Measurements from ENCODE around the gene GNG2.
A peak's percentile ranks its signal among the peaks of the same experiment; 100 is the strongest.

The GNG2 gene

DNA sequence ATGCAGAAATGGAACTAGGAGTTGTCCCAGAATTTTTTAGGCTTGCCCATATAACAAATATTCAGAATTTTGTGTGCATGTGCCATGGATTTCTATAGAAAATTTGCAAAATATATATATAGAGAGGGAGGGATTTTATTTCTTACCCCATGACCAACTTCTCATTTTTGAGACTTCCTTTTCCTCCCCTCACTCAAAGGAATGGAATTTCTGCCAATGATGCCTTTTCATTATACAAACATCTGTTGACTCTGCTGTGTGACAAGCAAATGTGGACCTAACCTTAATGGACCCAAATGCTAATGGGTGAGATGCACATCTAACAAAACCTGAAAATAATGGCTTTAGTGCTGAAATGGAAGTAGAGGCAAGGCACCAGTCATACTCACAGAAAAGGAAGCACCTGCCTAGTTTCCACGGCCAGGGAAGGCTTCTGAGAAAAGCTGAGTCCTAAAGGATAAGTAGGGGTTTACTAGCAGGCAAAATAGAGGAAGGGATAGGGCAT is 3.6 kb upstream of the GNG2 start:
- DNase-seq = no peak
- no peak overlapping the region for H3K27ac ChIP-seq
- in situ Hi-C loops (cut with HindIII; ENCODE audit: low pct_ligation_motif_present, low sequenced_read_pairs) = no loop called here

DNA sequence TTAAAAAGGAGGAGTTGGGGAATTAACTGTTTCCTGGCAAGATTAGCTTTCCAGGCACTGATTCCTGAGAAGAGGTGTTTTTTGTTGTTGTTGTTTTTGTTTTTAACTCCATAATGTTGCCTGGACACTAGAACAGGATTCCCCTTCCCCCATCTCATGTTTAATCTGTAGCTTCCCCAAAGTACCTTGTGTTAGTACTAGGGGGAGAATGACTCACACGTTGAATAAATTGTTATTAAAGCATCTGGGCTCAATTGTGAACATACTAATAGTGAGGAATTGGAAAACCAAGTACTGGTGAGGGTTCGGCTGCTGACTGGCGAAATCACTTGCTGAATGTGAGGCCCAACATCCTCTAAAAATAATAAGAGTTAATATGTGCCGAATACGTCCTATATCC is 1.3 kb upstream of the GNG2 start:
- H3K36me3 ChIP-seq (replicated peaks) = no peaks in the 10 kb centered on the region
- no peak for DNase-seq
- H3K4me3 ChIP-seq (ENCODE audit: low read depth, low read length) = no peak overlapping the region
- TF ChIP-seq, protein P1, sequence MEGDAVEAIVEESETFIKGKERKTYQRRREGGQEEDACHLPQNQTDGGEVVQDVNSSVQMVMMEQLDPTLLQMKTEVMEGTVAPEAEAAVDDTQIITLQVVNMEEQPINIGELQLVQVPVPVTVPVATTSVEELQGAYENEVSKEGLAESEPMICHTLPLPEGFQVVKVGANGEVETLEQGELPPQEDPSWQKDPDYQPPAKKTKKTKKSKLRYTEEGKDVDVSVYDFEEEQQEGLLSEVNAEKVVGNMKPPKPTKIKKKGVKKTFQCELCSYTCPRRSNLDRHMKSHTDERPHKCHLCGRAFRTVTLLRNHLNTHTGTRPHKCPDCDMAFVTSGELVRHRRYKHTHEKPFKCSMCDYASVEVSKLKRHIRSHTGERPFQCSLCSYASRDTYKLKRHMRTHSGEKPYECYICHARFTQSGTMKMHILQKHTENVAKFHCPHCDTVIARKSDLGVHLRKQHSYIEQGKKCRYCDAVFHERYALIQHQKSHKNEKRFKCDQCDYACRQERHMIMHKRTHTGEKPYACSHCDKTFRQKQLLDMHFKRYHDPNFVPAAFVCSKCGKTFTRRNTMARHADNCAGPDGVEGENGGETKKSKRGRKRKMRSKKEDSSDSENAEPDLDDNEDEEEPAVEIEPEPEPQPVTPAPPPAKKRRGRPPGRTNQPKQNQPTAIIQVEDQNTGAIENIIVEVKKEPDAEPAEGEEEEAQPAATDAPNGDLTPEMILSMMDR (IDR thresholded peaks at IDR 0.05; ENCODE audit: low read depth, low read length, missing control alignments) = no peak
- no peaks in the 10 kb centered on the region for H3K27me3 ChIP-seq (replicated peaks)
- H3K27ac ChIP-seq = no peak overlapping the region
- in situ Hi-C loops (cut with HindIII; ENCODE audit: low pct_ligation_motif_present, low sequenced_read_pairs) = no loop called here

More for the DNA sequence above, 3.6 kb upstream of the GNG2 start:
- no peaks in the 10 kb centered on the region for H3K36me3 ChIP-seq (replicated peaks)
- no peaks in the 10 kb centered on the region for H3K27me3 ChIP-seq (replicated peaks)
- no peak overlapping the region for H3K4me3 ChIP-seq (ENCODE audit: low read depth, low read length)
- TF ChIP-seq, protein P1 (IDR thresholded peaks at IDR 0.05; ENCODE audit: low read depth, low read length, missing control alignments) = no peak

DNA sequence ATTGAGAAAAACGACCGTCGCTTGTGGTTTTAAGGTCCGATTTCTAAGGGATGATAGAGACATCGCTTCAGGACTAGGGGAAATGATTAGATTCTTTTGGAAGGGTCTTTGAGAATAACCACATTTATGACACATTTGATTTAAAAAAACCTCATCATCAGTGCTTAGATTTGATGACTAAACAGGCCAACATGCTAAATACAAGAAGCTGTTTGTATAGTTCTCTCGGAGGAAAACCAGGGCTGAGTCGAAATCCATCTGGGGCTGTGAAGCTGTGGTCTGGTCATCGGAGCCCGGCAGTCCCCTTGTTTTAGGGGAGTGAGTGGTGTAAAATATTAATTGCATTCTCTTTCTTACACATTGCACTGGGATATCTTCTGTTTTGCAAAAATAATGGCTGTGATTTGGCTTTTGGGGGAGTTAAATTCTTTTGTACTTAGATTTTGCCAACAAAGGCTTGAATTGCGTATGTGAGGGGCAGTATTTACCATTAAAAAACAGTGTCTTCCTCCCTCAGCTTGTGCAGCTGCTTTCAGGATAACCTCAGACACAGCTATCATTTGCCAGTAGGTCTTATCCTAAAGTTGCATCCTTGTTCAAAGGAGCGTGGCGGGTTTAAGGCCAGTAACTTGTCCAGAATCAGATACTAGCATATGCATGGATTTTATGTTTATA is 550 bp downstream of the GNG2 start:
- no peak for DNase-seq
- in situ Hi-C loops (cut with HindIII; ENCODE audit: low pct_ligation_motif_present, low sequenced_read_pairs) = no loop called here
- peak overlapping the region; percentile 43 for H3K27ac ChIP-seq
- no peaks in the 10 kb centered on the region for H3K36me3 ChIP-seq (replicated peaks)
- H3K4me3 ChIP-seq (ENCODE audit: low read depth, low read length) = peak overlapping the region; percentile 58
- no peaks in the 10 kb centered on the region for H3K27me3 ChIP-seq (replicated peaks)
- TF ChIP-seq, protein P1 (IDR thresholded peaks at IDR 0.05; ENCODE audit: low read depth, low read length, missing control alignments) = no peak

- H3K4me3 ChIP-seq (ENCODE audit: low read depth, low read length) = peak overlapping the region; percentile 58
- TF ChIP-seq, protein P1 (IDR thresholded peaks at IDR 0.05; ENCODE audit: low read depth, low read length, missing control alignments) = no peak
- in situ Hi-C loops (cut with HindIII; ENCODE audit: low pct_ligation_motif_present, low sequenced_read_pairs) = no loop called here
- DNase-seq = no peak
- no peak overlapping the region for H3K27ac ChIP-seq
- H3K36me3 ChIP-seq (replicated peaks) = no peaks in the 10 kb centered on the region
- no peaks in the 10 kb centered on the region for H3K27me3 ChIP-seq (replicated peaks)
Observed at GRCh38 chr14:51862176-51862796, 1.9 kb downstream of the GNG2 start.

DNA sequence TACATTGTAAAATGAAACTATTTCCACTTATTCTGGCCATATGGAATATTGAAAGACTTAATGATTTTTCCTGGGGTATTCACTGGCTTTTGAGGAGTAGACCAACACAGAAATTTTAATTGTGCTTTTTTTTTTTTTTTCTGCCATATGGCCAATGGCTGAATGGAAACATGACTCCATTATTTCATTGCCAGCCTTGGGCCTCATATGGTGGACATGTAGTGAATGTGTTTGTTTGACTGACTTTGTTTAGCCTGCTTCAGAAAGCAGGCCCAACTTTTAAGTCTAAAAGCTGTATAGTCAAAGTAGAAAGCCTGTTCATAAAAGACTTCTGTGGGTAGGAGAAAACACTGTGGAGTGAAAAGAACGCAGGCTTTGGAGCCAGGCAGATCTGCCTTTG is 2.4 kb downstream of the GNG2 start:
- TF ChIP-seq, protein P1 (IDR thresholded peaks at IDR 0.05; ENCODE audit: low read depth, low read length, missing control alignments) = no peak
- no peaks in the 10 kb centered on the region for H3K36me3 ChIP-seq (replicated peaks)
- in situ Hi-C loops (cut with HindIII; ENCODE audit: low pct_ligation_motif_present, low sequenced_read_pairs) = no loop called here
- no peak for DNase-seq
- H3K27ac ChIP-seq = no peak overlapping the region
- no peak overlapping the region for H3K4me3 ChIP-seq (ENCODE audit: low read depth, low read length)
- H3K27me3 ChIP-seq (replicated peaks) = no peaks in the 10 kb centered on the region
